ENCODE results near the gene LIPK.

DNA sequence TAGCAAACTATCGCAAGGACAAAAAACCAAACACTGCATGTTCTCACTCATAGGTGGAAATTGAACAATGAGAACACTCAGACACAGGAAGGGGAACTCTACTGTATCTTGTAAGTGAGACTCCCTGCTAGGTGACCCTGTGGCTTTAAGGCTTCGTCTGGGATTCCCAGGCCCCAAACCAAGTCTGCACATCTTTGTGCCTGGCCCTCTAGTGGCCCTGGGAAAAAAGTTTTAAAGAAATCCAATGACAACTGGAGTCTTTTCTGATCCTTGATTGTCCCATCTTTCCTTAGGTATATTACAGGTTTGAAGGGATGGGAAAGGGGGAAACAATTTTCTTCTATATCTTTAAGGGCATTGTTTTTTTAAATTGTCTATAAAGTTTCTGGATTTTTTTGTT is 85.9 kb downstream of the LIPK start:
- TF ChIP-seq POLR2A (IDR thresholded peaks at IDR 0.05; ENCODE audit: low read length) (no peak), GATA1 (IDR thresholded peaks at IDR 0.05; ENCODE audit: low read depth, low read length) (no peak)
